ENCODE results near the gene WWOX.

GRCh38 chr16:78333808-78334207, 234.4 kb downstream of the WWOX start:
- TF ChIP-seq CTCF (conservative IDR thresholded peaks at IDR 0.05) = no peak
- no peak for TF ChIP-seq EZH2 (IDR thresholded peaks at IDR 0.05; ENCODE audit: low read depth)

Data from PC-9 (cell line).